DOHH2 (cell line): ENCODE data around the gene CBY1.

Experiments used
- H3F3A ChIP-seq: fragments of 200-600 bp; sonication (generic), shearing (Covaris generic); 2 replicates; pipeline ENCODE4 v1.6.0; 2016; ENCODE audit warnings: antibody characterized with exemption, mild to moderate bottlenecking; ENCODE audit not compliant: control insufficient read depth, insufficient read depth
- H3K27ac ChIP-seq: fragments of 200-600 bp; sonication (generic); 2 replicates; pipeline ENCODE4 v1.5.1; 2014; ENCODE audit warnings: low read depth, mild to moderate bottlenecking, low read length, moderate library complexity
- H3K27me3 ChIP-seq: fragments of 200-600 bp; sonication (generic); 2 replicates; pipeline ENCODE4 v1.6.1; 2014; ENCODE audit warnings: mild to moderate bottlenecking, low read length, mixed read lengths; ENCODE audit not compliant: control insufficient read depth
- H3K36me3 ChIP-seq: fragments of 200-600 bp; sonication (generic); 2 replicates; pipeline ENCODE4 v1.6.1; 2014; ENCODE audit warnings: mild to moderate bottlenecking, low read length, moderate library complexity, mixed read lengths; ENCODE audit not compliant: control insufficient read depth
- H3K4me1 ChIP-seq: fragments of 200-600 bp; sonication (generic); 2 replicates; pipeline ENCODE4 v1.6.1; 2014; ENCODE audit warnings: mild to moderate bottlenecking, low read length, mixed read lengths; ENCODE audit not compliant: control insufficient read depth
- H3K4me2 ChIP-seq: fragments of 200-600 bp; sonication (generic); 2 replicates; pipeline ENCODE4 v1.6.0; 2014; ENCODE audit warnings: mild to moderate bottlenecking, low read length, moderate library complexity
- H3K4me3 ChIP-seq: fragments of 200-600 bp; sonication (generic); 2 replicates; pipeline ENCODE4 v1.5.1; 2014; ENCODE audit warnings: mild to moderate bottlenecking, low read length, mixed read lengths
- H3K79me2 ChIP-seq: fragments of 200-600 bp; sonication (generic); 2 replicates; pipeline ENCODE4 v1.6.1; 2014; ENCODE audit warnings: mild to moderate bottlenecking, low read length, mixed read lengths; ENCODE audit not compliant: control insufficient read depth
- H3K9me2 ChIP-seq: fragments of 200-600 bp; sonication (generic); replicated peaks from 2 replicates; pipeline ENCODE4 v1.6.1; 2014; ENCODE audit warnings: mild to moderate bottlenecking, low read length, mixed read lengths; ENCODE audit not compliant: control insufficient read depth
- H3K9me3 ChIP-seq: fragments of 200-600 bp; sonication (generic); 2 replicates; pipeline ENCODE4 v1.6.1; 2014; ENCODE audit warnings: antibody characterized with exemption, low read length, mixed read lengths; ENCODE audit not compliant: control insufficient read depth, insufficient read depth
- H4K20me1 ChIP-seq: fragments of 200-600 bp; sonication (generic); 2 replicates; pipeline ENCODE4 v1.6.0; 2014; ENCODE audit warnings: low read depth, mild to moderate bottlenecking, antibody characterized with exemption, low read length, moderate library complexity; ENCODE audit not compliant: control insufficient read depth, insufficient read depth
- CTCF ChIP-seq: fragments of 200-600 bp; sonication (generic); IDR thresholded peaks from one replicate; pipeline ENCODE4 v1.5.1; 2014; ENCODE audit warnings: antibody characterized with exemption, mild to moderate bottlenecking, low read depth, low read length; ENCODE audit not compliant: poor library complexity, severe bottlenecking
- EZH2phosphoT487 ChIP-seq: fragments of 200-600 bp; sonication (generic); IDR thresholded peaks from 2 replicates; pipeline ENCODE4 v1.6.1; 2017; ENCODE audit warnings: borderline replicate concordance, mild to moderate bottlenecking, antibody characterized with exemption, low read length, moderate library complexity, mixed read lengths

The CBY1 gene

DNA sequence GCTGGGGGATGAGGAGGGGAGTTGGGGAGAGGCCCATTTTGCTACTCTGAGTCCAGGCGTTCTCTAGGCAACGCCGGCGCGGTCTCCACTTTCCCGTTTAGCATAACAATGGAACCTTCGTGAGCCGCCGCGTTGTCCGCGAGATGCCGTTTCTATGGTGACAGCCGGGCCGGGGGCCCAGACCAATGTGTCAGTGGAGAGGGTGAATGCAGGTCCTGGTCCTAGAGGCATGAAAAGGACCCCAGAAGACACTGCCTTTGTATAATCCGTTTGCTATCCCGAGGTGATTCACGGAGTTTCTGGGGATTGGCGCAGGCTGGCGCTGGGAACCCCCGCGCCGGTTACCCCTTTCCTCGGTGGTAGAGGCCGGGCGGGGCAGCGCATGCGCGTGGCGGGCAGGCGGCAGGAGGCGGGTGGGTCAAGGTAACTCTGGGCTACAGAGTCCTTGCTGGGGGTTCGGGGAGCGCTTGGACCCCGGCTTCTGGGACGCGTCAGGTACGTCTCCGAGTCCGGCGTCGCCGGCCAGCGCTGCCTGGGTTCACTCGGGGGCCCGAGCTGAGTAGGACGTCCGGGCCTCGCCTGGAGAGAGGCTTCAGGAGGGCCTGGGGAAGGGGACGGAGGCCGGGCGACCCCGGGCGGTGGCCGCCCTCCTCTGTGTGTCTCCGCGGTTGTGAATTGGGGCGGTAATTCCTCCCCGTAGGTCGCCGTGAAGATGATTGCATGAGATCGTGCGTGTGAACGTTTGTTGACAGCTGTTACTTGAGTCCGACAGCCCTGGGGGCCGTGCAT is at the start of gene CBY1, which contains the start of gene FAM227A:
Gene CBY1, plus strand, starts transcription at position 383 of the 789 bp plus-strand sequence. CDS start 11,417 bp downstream, outside the sequence.
Gene FAM227A, minus strand, starts transcription at position 137 of the 789 bp plus-strand sequence. CDS start 6,224 bp downstream, outside the sequence.
- peaks cover 13% of the 10 kb centered on the region for H3K4me1 ChIP-seq
- peaks cover 10% of the 10 kb centered on the region for H3K79me2 ChIP-seq
- TF ChIP-seq EZH2phosphoT487 (no peak), CTCF (no peak)
- no peaks in the 10 kb centered on the region for H3K27me3 ChIP-seq
- no peaks in the 10 kb centered on the region for H3K9me3 ChIP-seq
- no peaks in the 10 kb centered on the region for H3K36me3 ChIP-seq
- H3K27ac ChIP-seq, result peak within 1 kb of the TSS; percentile 55
- H3K4me3 ChIP-seq, result peak within 1 kb of the TSS; percentile 86
- H3K9me2 ChIP-seq, result no peaks in the 10 kb centered on the region
- H3F3A ChIP-seq, result no peaks in the 10 kb centered on the region
- H4K20me1 ChIP-seq, result no peaks in the 10 kb centered on the region
- peak within 1 kb of the TSS; percentile 91 for H3K4me2 ChIP-seq

DNA sequence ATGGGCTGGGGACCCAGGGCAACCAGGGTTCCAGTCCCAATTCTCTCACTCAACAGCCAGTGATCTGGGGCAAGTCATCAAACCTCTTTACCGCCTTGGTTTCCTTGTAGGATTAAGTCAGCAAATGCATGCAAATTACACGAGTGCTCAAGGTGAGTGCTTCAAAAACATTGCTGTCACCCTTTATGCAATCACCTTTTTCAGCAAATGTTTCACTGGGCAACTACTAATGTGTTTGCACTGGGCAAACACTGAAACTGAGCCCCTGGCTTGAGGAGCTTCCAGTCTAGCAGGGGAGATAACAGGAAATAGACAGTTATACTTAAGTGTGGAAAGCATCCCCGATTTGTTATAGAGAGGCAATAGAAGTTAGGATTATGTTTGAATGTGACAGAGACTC is 48.8 kb upstream of the CBY1 start:
- no peaks in the 10 kb centered on the region for H3K36me3 ChIP-seq
- peaks cover 5% of the 10 kb centered on the region for H3K4me1 ChIP-seq
- H3K9me3 ChIP-seq, result no peaks in the 10 kb centered on the region
- no peaks in the 10 kb centered on the region for H3K9me2 ChIP-seq
- no peaks in the 10 kb centered on the region for H3K79me2 ChIP-seq
- H4K20me1 ChIP-seq, result no peaks in the 10 kb centered on the region
- H3F3A ChIP-seq, result no peaks in the 10 kb centered on the region
- no peak overlapping the region for H3K4me3 ChIP-seq
- TF ChIP-seq EZH2phosphoT487 (no peak), CTCF (no peak)
- no peaks in the 10 kb centered on the region for H3K27me3 ChIP-seq
- H3K4me2 ChIP-seq, result no peak overlapping the region
- H3K27ac ChIP-seq, result no peak overlapping the region

DNA sequence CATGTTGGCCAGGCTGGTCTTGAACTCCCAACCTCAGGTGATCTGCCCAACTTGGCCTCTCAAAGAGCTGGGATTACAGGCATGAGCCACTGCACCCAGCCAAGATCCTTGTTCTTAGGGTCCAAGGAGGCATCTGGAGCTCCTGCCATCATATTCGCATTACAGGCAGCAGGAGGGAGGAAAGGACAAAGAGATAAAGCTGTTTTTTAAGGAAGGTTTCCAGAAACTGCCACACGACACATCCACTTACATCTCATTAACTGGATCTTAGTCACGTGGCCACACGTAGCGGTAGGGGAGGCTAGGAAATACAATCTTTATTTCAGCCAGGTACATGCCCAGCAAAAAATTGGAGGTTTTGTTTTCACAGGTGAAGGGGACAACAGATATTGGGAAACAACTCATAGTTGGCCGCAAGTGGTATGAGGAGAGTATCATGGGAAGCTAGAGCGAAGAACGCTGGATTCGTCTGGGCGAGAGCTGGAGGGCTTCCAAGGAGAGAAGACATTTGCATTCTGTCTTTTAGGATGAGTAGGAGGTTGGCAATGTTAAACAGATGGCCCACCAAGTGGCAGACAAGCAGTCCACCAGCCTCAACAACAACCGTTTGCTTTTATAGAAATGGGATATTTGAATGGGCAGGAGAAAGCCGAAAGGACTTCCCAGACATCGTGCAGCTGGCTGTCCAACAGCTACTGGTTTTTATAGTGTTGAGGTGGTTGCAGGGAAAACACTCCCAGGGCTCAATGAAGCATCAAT is 47.3 kb upstream of the CBY1 start:
- H3K4me3 ChIP-seq, result no peak overlapping the region
- no peaks in the 10 kb centered on the region for H3K27me3 ChIP-seq
- H3K27ac ChIP-seq, result no peak overlapping the region
- TF ChIP-seq EZH2phosphoT487 (no peak), CTCF (no peak)
- no peaks in the 10 kb centered on the region for H4K20me1 ChIP-seq
- H3K4me1 ChIP-seq, result peaks cover 5% of the 10 kb centered on the region
- no peaks in the 10 kb centered on the region for H3F3A ChIP-seq
- H3K4me2 ChIP-seq, result no peak overlapping the region
- no peaks in the 10 kb centered on the region for H3K36me3 ChIP-seq
- H3K9me3 ChIP-seq, result no peaks in the 10 kb centered on the region
- no peaks in the 10 kb centered on the region for H3K79me2 ChIP-seq
- no peaks in the 10 kb centered on the region for H3K9me2 ChIP-seq
